ENCODE results near the gene PNMA8B.

DNA sequence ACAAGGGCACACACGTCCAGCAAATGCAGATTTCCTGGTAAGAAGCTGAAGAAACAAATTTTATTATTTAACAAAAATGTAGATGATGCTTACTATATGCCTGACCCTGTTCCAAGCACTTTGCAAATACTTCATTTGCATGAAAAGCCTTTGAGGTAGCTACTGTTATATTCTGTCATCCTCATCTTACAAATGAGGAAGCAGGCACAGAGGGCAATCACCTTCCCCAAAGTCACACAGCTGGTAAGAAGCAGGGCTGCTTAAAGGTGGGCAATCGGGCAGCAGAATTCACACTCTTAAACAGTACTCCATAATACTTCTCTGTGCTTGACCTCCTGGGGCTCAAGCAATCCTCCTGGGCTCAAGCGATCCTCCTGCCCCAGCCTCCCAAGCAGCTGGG is 48.7 kb downstream of the PNMA8B start:
- TF ChIP-seq, protein P1, sequence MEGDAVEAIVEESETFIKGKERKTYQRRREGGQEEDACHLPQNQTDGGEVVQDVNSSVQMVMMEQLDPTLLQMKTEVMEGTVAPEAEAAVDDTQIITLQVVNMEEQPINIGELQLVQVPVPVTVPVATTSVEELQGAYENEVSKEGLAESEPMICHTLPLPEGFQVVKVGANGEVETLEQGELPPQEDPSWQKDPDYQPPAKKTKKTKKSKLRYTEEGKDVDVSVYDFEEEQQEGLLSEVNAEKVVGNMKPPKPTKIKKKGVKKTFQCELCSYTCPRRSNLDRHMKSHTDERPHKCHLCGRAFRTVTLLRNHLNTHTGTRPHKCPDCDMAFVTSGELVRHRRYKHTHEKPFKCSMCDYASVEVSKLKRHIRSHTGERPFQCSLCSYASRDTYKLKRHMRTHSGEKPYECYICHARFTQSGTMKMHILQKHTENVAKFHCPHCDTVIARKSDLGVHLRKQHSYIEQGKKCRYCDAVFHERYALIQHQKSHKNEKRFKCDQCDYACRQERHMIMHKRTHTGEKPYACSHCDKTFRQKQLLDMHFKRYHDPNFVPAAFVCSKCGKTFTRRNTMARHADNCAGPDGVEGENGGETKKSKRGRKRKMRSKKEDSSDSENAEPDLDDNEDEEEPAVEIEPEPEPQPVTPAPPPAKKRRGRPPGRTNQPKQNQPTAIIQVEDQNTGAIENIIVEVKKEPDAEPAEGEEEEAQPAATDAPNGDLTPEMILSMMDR (IDR thresholded peaks at IDR 0.05), result no peak
- TF ChIP-seq POLR2A (IDR thresholded peaks at IDR 0.05), result no peak
